GM21723 (cell line): Measurements from ENCODE around the gene COX6B1.
A peak's percentile ranks its signal among the peaks of the same experiment; 100 is the strongest.
"Not testable (repeated sequence)": the region's sequence is repeated elsewhere in the genome, so short reads cannot be mapped to it uniquely, and the experiment has no call there.

Experiments
- ATAC-seq: cut with Tn5 transposase; IDR thresholded peaks from one replicate; pipeline ENCODE4 v1.9.1; 2021; ENCODE audit warnings: mild to moderate bottlenecking, moderate library complexity; ENCODE audit not compliant: unreplicated experiment

The COX6B1 gene

DNA sequence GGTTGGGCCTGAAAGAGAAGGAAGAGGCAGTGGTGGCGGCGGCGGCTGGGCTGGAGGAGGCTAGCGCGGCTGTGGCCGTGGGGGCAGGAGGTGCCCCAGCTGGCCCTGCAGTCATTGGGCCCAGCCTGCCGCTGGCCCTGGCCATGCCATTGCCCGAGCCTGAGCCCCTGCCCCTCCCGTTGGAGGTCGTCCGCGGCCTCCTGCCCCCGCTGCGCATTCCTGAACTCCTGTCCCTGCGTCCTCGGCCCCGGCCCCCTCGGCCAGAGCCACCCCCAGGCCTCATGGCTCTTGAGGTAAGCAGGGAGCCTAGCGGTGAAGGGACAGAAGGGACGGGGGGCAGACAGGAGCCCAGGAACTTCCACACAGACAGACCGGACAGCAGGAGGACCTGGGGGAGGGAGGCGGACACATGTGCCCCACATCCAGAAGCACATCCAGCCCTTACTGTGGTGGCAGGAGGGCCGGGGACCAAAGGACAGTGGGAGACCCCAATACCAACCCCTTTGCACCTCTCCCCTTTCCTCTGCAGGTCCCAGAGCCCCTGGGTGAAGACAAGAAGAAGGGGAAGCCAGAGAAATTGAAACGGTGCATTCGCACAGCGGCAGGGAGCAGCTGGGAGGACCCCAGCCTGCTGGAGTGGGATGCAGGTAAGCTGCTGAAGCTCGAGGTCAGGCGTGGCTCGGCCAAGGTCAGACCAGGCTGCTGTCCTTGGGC lies 14.2 kb upstream of the COX6B1 start:
- ATAC-seq, result no peak

DNA sequence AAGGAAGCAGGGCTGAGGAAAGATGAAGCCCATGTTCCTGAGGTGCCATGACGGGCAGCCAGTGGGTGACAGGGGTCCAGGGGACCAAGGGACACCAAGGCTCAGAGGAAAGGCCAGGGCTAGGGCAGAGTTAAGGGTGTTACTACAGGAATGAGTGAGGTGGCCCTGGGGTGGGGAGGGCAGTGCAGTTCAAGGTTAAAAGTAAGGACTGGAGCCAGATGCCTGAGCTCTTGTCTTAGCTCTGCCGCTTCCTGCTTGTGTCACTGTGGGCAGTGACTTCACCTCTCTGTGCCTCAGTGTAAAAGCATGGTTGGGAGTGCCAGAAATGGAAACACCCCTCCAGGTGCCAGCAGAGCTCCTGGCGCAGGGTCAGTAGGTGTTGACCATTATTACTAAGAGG lies 11.5 kb upstream of the COX6B1 start:
- no peak for ATAC-seq

DNA sequence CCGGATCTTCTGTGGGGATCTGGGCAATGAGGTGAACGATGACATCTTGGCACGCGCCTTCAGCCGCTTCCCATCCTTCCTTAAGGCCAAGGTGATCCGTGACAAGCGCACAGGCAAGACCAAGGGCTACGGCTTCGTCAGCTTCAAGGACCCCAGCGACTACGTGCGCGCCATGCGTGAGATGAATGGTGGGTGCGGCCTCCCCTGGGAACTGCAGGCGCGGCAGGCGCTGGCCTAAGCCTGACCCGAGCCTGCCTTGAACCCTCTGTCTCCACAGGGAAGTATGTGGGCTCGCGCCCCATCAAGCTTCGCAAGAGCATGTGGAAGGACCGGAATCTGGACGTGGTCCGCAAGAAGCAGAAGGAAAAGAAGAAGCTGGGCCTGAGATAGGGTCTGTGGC lies 11.0 kb upstream of the COX6B1 start:
- ATAC-seq, result no peak

DNA sequence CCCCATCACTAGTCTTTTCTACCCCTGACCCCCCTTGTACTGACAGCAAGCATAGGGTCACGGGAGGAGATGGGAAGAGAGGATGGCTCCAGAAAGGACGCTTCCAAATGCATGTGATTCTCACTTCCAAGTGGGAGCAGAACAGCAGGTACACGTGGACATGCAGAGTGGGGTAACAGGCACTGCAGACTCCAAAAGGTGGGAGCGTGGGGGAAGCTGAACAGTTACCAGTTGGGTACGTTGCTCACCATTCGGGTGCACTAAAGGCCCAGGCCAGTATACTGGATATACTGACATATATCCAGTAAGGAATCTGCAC lies 8.8 kb upstream of the COX6B1 start:
- no peak for ATAC-seq

DNA sequence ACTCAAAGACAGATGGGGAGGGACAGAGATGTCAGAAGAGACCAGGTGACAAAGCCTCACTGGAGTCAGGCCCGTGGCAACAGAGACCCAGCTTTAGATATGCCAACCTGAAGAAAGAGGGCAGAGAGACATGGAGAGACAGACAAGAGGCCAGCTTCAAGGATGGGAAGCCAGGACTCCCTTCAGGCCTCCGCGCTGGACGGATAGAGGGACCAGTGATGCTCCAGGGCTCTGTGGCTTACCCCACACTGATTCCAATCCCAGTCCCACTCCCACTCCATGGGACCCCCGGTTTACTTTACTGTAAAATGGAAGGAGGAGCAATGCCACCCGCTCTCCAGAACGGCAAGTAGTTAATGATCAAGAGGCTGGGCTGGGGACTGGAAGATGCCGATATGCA lies 8.3 kb upstream of the COX6B1 start:
- no peak for ATAC-seq

DNA sequence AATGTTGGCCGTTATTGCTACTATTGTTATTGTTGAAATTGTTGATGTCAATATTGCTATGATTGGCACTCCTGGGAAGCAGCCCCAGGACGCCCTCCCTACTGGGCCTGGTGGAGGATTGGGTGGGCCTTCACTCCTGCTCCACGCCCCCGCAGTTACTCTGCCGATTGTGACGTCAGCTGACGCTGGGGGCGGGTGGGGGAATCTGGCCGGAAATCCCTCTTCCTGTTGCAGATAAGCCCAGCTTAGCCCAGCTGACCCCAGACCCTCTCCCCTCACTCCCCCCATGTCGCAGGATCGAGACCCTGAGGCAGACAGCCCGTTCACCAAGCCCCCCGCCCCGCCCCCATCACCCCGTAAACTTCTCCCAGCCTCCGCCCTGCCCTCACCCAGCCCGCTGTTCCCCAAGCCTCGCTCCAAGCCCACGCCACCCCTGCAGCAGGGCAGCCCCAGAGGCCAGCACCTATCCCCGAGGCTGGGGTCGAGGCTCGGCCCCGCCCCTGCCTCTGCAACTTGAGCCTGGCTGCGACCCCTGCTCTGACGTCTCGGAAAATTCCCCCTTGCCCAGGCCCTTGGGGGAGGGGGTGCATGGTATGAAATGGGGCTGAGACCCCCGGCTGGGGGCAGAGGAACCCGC lies 6.5 kb upstream of the COX6B1 start, which contains the start of gene ETV2:
TSS of gene ETV2 (plus strand) at position 231 of the 637 bp plus-strand sequence. CDS start 716 bp downstream, outside the sequence.
- ATAC-seq, result no peak

DNA sequence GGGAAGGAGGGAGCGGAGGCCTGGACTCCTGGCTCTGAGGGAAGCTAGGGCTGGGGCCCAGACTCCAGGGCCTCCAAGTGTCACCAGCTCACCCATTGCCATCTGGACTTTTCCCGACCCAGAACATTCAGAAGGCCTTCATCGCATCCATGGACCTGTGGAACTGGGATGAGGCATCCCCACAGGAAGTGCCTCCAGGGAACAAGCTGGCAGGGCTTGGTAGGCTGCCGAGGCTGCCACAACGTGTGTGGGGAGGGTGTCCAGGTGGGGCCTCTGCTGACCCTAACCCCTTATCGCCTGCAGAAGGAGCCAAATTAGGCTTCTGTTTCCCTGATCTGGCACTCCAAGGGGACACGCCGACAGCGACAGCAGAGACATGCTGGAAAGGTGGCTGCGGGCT lies 5.8 kb upstream of the COX6B1 start:
- no peak for ATAC-seq

DNA sequence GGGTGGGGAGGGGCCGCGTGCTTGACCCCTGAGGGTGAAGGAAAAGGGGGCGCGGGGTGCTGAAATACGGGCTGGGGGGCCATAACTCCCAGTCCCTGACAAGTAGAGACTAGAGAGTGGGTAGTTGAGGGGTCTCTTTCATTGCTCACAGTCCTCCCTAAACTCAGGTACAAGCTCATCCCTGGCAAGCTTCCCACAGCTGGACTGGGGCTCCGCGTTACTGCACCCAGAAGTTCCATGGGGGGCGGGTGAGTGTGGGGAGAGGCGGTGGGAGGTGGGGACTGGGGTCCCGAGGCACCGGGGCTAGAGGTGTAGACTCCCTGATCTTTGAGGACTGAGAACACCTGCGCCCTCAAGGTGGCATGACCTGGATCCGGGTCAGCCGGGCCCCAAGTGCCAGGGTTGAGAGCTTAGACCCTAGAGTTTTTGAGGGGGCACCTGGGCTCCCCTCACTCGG lies 5.3 kb upstream of the COX6B1 start:
- ATAC-seq, result no peak

DNA sequence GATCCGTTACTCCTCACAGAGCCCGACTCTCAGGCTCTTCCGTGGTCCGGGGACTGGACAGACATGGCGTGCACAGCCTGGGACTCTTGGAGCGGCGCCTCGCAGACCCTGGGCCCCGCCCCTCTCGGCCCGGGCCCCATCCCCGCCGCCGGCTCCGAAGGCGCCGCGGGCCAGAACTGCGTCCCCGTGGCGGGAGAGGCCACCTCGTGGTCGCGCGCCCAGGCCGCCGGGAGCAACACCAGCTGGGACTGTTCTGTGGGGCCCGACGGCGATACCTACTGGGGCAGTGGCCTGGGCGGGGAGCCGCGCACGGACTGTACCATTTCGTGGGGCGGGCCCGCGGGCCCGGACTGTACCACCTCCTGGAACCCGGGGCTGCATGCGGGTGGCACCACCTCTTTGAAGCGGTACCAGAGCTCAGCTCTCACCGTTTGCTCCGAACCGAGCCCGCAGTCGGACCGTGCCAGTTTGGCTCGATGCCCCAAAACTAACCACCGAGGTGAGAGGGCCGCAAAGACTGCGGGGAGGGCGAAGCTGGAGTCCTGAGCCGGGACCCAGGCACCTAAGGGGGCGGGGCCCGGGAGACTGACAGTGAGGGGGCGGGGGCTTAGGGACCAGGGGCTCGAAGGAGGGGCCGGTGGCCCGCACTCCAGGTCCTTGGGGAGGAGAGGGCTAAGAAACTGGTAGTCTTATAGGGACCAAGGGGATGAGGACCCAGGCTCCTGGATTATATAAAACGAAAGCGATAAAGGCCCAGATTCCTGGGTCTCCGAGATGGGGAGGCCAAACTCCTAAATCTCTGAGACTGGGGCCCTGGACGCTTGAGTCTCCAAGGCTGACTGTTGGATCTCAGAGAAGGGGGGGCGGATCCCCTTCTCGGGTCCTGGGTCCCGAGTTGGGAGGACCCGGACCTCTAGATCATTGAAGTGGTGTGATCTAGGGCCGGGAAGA lies 4.6 kb upstream of the COX6B1 start:
- ATAC-seq, result peak; percentile 47

DNA sequence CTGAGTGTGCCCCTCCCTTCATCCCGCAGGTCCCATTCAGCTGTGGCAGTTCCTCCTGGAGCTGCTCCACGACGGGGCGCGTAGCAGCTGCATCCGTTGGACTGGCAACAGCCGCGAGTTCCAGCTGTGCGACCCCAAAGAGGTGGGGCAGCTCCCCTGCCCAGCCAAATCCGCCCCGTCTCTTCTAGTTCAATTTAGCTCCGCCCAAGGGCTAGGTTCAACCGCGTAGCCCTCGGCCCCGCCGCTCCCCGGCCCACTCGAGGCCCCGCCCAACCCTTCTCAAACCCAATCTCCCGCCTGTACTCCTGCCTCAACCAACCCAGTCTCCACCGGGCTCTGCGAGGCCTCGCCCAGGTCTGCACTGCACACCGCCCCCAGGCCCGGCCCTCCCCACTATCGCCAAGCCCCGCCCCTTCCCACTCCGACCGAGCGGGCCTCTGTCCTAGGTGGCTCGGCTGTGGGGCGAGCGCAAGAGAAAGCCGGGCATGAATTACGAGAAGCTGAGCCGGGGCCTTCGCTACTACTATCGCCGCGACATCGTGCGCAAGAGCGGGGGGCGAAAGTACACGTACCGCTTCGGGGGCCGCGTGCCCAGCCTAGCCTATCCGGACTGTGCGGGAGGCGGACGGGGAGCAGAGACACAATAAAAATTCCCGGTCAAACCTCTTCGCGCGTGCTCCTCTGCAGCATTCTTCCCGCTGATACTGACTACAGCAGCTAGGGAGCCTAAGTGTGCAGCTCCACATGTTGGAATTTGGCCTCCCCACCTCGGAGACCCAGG lies 3.7 kb upstream of the COX6B1 start:
- peak; percentile 68 for ATAC-seq

DNA sequence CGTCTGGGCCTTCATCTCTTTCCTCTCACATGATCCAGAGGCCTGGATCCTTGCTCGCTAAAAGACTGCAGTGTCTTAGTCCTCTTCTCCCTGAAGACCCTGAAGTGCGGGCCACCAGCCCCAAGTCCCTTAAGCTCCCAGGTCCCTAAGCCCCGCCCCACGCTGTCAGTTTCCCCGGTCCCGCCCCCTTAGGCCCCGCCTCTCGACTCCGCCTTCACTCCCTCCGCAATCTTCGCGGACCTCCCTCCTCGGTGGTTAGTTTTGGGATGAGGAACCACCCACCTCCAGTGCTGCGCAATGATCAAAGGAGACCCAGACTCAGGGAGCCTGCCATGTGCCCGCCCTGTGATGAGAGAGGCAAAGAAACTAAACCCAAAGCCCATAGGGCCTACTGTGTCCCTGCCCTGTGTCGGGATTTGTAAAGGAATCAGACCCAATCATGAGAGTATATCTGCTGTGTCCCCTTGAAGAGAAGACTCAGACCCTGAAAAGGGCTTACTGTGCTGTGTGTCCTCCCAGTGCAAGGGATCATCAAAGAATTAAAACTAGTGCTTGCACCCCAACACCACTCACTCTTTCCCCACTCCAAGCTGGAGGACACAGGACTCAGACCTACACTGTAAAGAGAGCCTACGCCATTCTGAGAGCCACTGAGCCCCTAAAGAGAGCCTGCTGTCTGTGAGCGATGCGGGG lies 3.0 kb upstream of the COX6B1 start:
- no peak for ATAC-seq

DNA sequence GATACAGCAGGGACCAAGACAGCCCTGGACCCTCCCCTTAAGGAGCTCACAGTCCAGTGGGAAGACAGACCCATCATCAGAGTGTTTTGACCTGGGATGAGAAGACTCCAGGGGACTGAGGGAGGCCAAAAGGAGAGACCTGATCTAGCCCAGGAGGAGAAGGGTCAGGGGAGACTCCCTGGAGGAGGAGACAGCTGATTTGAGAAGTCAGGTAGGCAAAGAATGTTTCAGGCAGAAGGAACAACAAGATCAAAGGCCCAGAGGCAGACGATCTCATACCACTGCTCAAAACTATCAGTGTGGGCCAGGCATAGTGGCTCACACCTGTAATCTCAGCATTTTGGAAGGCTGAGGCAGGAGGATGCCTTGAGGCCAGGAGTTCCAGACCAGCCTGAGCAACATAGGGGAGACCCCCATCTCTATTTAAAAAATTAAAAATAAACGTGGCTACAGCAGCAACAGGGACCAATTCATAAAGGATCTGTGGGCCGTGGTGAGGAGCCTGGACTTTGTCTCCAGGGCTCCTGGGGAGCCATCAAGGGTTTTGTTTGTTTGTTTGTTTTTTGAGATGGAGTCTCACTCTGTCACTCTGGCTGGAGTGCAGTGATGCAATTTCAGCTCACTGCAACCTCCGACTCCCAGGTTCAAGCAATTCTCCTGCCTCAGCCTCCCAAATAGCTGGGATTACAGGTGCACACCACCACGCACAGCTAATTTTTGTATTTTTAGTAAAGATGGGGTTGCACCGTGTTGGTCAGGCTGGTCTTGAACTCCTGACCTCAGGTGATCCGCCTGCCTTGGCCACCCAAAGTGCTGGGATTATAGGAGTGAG lies 2.2 kb upstream of the COX6B1 start:
- ATAC-seq, result no peak

DNA sequence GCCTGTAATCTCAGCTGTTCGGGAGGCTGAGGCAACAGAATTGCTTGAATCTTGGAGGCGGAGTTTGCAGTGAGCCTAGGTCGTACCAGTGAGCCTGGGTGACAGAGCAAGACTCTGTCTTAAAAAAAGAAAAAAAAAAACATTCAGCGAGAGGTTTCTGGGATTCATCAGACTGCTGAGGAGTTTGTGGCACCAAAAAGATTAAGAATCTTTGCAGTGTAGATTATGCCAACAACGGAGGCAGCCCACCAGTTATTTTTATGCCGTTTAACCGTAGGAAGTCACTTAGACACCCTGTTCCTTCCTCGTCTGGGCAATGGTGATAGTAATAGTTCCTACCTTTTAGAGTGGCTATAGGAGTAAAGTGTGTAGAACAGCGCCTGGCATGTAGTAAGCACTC lies 2.5 kb downstream of the COX6B1 start:
- no peak for ATAC-seq

DNA sequence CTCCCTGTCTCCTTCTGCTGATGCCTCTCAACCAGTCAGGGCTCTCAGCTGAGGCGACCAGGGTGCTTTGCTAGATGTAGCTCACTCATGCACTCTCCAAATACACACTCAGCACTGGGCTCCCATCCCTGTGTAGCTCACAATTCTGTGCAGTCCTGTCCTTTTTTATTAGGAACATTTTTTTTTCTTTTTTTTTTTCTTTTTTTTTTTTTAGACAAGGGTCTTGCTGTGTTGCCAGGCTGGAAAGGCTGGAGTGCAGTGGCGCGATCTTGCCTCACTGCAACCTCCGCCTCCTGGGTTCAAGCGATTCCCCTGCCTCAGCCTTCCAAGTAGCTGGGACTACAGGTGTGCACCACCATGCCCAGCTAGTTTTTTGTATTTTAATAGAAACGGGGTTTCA lies 6.7 kb downstream of the COX6B1 start:
- ATAC-seq, result not testable (repeated sequence)

DNA sequence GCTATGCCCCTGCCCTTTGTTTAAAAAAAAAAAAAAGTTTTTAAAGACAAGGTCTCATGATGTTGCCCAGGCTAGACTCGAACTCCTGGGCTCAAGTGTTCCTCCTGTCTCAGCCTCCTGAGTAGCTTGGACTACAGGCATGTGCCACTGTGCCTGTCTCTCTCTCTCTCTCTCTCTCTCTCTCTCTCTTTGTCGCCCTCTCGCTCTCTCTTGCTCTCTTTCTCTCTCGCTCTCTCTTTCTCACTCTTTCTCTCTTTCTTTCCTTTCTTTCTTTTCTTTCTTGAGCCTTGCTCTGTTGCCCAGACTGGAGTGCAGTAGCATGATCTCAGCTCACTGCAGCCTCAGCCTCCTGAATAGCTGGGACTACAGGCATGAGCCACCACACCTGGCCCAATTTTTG lies 7.5 kb downstream of the COX6B1 start:
- no peak for ATAC-seq

DNA sequence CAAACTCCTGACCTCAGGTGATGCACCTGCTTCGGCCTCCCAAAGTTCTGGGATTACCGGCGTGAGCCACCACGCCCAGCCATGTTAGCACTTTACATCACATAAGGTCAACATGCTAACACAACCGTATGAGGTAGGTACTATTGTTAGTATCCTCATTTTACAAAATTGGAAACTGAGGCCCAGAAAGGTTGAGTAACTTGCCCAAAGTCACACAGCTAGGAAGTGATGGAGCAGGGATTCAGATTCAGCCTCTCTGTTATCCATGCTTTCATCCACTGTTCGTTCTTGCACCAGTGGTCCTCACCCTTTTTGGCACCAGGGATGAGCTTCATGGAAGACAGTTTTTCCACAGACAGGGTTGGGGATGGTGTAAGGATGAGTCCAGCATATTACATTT lies 8.6 kb downstream of the COX6B1 start:
- no peak for ATAC-seq

DNA sequence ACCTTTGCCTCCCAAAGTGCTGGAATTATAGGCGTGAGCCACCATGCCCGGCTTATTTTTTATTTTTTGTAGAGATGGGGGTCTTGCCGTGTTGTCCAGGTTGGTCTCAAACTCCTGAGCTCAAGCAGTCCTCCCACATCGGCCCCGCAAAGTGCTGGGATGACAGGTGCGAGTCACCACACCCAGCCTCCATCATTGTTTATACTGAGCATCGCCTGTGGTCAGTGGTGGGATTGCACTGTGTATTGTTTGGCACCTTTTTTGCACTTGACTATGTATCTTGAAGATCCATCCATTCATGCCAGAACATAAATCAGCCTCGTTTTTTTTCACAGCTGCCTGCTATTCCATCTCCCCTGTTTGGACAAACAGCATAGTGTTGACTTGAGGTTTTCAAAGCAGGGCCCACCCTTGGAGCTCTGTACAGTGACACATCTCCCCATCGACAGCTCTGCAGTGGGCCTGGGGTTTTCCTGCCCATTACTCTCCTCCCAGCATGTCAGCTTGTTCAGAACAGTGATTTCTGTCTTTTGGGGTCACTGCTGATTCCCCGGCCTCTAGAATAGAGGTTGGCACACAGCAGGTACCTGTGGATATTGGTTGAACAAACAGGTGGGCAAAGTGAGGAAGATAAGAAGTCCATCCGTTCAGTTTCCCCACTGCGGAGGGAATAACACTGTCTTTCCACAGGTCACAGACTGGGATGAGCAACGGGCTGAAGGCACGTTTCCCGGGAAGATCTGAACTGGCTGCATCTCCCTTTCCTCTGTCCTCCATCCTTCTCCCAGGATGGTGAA lies 10.0 kb downstream of the COX6B1 start:
- no peak for ATAC-seq

DNA sequence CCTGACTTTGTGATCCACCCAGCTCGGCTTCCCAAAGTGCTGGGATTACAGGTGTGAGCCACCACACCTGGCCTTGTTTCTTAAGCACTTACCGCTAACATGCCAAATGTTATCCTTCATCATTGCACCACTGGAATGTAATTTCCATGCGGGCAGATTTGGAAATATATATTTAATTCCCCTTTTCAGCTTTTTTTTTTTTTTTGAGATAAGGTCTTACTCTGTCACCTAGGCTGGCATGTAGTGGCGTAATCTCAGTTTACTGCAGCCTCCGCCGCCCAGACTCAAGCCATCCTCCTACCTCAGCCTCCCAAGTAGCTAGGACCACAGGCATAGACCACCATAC lies 13.8 kb downstream of the COX6B1 start:
- no peak for ATAC-seq

DNA sequence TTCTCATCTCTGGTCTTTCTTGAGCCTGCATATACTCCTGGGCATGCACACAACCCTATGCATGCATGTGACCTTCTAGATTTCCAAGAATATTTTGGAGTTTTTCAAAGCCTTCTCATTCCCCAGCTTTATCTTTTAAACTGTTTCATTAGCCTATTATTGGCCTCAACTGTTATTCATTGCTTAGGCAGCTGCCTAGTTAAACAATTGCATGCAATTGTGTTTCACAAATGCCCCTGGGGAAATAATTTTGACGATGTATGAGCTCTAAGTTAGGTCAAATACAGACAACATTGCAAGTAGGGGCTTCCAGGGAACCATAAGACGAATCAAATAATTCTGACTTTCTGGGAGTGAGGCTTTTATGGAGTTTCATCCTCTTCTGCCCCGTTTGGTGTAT lies 15.9 kb downstream of the COX6B1 start:
- ATAC-seq, result no peak
